GM23248 (cell line): ENCODE results near the gene SLC35G6. TPM values are rescaled to one million over a fixed set of nuclear protein-coding genes. Genes with fewer than 3 reads are reported as not detected.

Experiments used
- DNase-seq: peaks from one replicate; pipeline ENCODE4 v3.0.0-alpha.2; 2015
- H2AFZ ChIP-seq: fragments of 200-600 bp; sonication (generic); 2 replicates; pipeline ENCODE4 v1.6.1; 2016; ENCODE audit warnings: antibody characterized with exemption
- H3F3A ChIP-seq: fragments of 200-600 bp; sonication (generic); 2 replicates; pipeline ENCODE4 v1.6.1; 2016; ENCODE audit warnings: mild to moderate bottlenecking, antibody characterized with exemption, mixed run types; ENCODE audit not compliant: insufficient read depth
- H3K27ac ChIP-seq: fragments of 200-600 bp; sonication (generic); 2 replicates; pipeline ENCODE4 v1.5.1; 2016; ENCODE audit warnings: mild to moderate bottlenecking
- H3K27me3 ChIP-seq: fragments of 200-600 bp; sonication (generic); replicated peaks from 2 replicates; pipeline ENCODE4 v1.6.1; 2016; ENCODE audit warnings: mild to moderate bottlenecking; ENCODE audit not compliant: insufficient read depth
- H3K36me3 ChIP-seq: fragments of 200-600 bp; sonication (generic); 2 replicates; pipeline ENCODE4 v1.6.1; 2016; ENCODE audit warnings: low read depth, mild to moderate bottlenecking
- H3K4me1 ChIP-seq: fragments of 200-600 bp; sonication (generic); 2 replicates; pipeline ENCODE4 v1.6.1; 2016; ENCODE audit warnings: mild to moderate bottlenecking; ENCODE audit not compliant: insufficient read depth
- H3K4me2 ChIP-seq: fragments of 200-600 bp; sonication (generic); one replicate; pipeline ENCODE4 v1.6.1; 2016; ENCODE audit warnings: mild to moderate bottlenecking; ENCODE audit not compliant: unreplicated experiment
- H3K4me3 ChIP-seq: fragments of 200-600 bp; sonication (generic); 2 replicates; pipeline ENCODE4 v1.5.1; 2016; ENCODE audit warnings: mild to moderate bottlenecking
- H3K79me2 ChIP-seq: fragments of 200-600 bp; sonication (generic); 2 replicates; pipeline ENCODE4 v1.6.1; 2016; ENCODE audit warnings: mild to moderate bottlenecking; ENCODE audit not compliant: insufficient read depth
- H3K9ac ChIP-seq: fragments of 200-600 bp; sonication (generic); 2 replicates; pipeline ENCODE4 v1.6.1; 2016; ENCODE audit warnings: mild to moderate bottlenecking
- H3K9me2 ChIP-seq: fragments of 200-600 bp; sonication (generic); 2 replicates; pipeline ENCODE4 v1.6.1; 2016; ENCODE audit warnings: mixed run types, mild to moderate bottlenecking, moderate library complexity; ENCODE audit not compliant: insufficient read depth
- H3K9me3 ChIP-seq: fragments of 200-600 bp; sonication (generic); one replicate; pipeline ENCODE4 v1.6.1; 2017; ENCODE audit warnings: low read depth
- H4K20me1 ChIP-seq: fragments of 200-600 bp; sonication (generic); 2 replicates; pipeline ENCODE4 v1.6.0; 2016; ENCODE audit not compliant: insufficient read depth
- EZH2 ChIP-seq: fragments of 200-600 bp; sonication (generic); IDR thresholded peaks from 2 replicates; pipeline ENCODE4 v1.6.1; 2018; ENCODE audit warnings: antibody characterized with exemption, mild to moderate bottlenecking; ENCODE audit not compliant: insufficient read depth, poor library complexity, severe bottlenecking
- EZH2phosphoT487 ChIP-seq: fragments of 200-600 bp; sonication (generic); IDR thresholded peaks from 2 replicates; pipeline ENCODE4 v1.6.1; 2018; ENCODE audit warnings: antibody characterized with exemption, moderate library complexity, mild to moderate bottlenecking, low read depth; ENCODE audit not compliant: insufficient read depth
- WGBS, 2 experiments: methylation state at CpG; one replicate each; pipeline ENCODE4 v1.1.6; 2015 to 2017; ENCODE audit warnings: low lambda C conversion rate in 2 of 2, low coverage in 1 of 2; ENCODE audit errors: missing lambda C conversion rate in 2 of 2; 5-methylcytosine and 5-hydroxymethylcytosine counted together
- in situ Hi-C: fragments of 300-500 bp; cut with MboI; formaldehyde crosslinking; loops from 2 replicates; pipeline ENCODE4 v1.15.0; 2020
- polyA plus RNA-seq: library from polyadenylated mRNA; unstranded; fragments of >200 nt; fragmentation: Nextera tagmentation; extraction: Ambion mirVana; gene quantifications from 2 replicates; pipeline ENCODE4 v1.2.1, GENCODE V29; 2016
- total RNA-seq: library from RNA; depleted of rRNA; stranded (reverse); fragments of >200 nt; shearing (Covaris generic); gene quantifications from 2 replicates; pipeline ENCODE4 v1.2.3, GENCODE V29; 2014; rRNA removed

The SLC35G6 gene
- total and polyA plus RNA-seq, 2 experiments from 2014 or later = 0.14 TPM; not detected in 1

DNA sequence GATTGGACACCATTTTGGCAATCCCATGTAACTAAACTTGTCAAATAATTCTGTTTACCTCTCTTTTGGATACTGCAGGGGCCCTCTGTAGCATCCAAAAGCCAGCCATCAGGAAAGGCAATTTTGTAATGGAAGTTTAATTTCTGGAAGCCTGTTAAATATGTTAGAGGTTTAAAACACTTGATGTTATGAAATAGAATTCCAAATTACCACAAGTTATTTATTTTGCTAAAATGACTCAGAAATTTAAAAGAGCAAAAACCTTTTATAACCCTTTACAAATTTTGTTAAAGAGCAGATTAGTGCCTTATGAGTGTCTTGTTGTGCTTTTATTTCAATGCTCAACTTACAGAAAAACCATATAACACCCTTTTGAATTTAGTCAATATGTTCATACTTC lies 47.6 kb downstream of the SLC35G6 start:
- Histone ChIP-seq H3K27ac (no peak overlapping the region), H3K4me1 (no peaks in the 10 kb centered on the region), H3K9me3 (peaks cover 5% of the 10 kb centered on the region), H2AFZ (no peak overlapping the region), H3K9ac (no peak overlapping the region), H3F3A (no peaks in the 10 kb centered on the region), H3K4me3 (no peak overlapping the region), H3K79me2 (no peaks in the 10 kb centered on the region), H3K9me2 (no peaks in the 10 kb centered on the region), H3K4me2 (no peak overlapping the region), H3K36me3 (no peaks in the 10 kb centered on the region), H3K27me3 (no peaks in the 10 kb centered on the region), H4K20me1 (no peaks in the 10 kb centered on the region)
- TF ChIP-seq EZH2 = no peak
- no peak for TF ChIP-seq EZH2phosphoT487
- DNase-seq = no peak
- in situ Hi-C loops = no loop called here

DNA sequence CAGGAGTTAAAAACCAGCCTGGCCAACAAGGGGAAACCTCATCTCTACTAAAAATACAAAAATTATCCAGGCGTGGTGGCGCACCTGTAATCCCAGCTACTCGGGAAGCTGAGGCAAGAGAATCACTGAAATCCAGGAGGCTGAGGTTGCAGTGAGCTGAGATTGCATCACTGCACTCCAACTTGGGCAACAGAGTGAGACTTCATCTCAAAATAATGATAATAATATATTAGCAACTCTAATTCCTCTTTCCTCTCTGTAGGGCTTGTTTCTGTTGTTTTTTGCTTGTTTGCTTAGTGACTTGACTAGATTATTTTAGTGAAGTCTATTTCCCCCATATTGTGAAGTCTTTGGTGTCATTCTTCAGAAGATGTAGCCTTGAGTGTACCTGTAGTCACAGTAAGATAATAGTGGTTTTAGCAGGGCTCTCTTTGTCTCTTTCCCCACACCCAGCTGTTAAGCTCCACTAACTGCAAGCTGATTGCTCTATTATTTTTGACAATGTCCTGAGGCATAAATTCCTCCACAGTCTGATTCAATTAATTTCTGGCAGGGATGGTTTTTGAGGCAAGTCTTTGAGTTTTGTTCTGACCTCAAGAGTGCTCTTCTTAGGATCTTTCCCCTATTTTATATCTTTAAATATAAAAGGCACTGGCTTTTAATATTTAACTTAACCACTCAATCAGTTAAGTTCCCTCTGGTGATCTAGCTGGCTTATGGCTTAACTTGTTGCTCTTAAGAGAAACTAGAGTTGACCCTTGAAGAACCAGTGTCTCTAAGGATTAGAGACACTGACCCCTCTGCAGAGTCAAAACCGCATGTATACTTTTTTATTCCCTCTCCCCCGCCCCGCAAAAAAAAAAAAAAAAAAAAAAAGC lies 49.0 kb downstream of the SLC35G6 start:
- in situ Hi-C loops = no loop called here
- 56 to 66% methylated on average over 4 to 6 of the region's 6 CpGs for WGBS, 2 experiments
- Histone ChIP-seq H3K9me3 (peaks cover 5% of the 10 kb centered on the region), H3K79me2 (no peaks in the 10 kb centered on the region), H3K36me3 (no peaks in the 10 kb centered on the region), H3K27ac (no peak overlapping the region), H2AFZ (no peak overlapping the region), H3K4me2 (no peak overlapping the region), H3F3A (no peaks in the 10 kb centered on the region), H3K9ac (no peak overlapping the region), H3K4me1 (no peaks in the 10 kb centered on the region), H3K9me2 (no peaks in the 10 kb centered on the region), H4K20me1 (no peaks in the 10 kb centered on the region), H3K4me3 (no peak overlapping the region), H3K27me3 (no peaks in the 10 kb centered on the region)
- DNase-seq = no peak
- TF ChIP-seq EZH2phosphoT487 = no peak
- no peak for TF ChIP-seq EZH2

Other genes with a start within 250 kb of the SLC35G6 start
Only the 30 nearest of the 40 such genes appear.
- not detected in 2 replicates for gene SLC2A4, start 199.7 kb upstream of the SLC35G6 start, total RNA-seq
- 0.08 TPM in 1 of 2 replicates, not detected in the other for gene SLC2A4, start 199.7 kb upstream of the SLC35G6 start, polyA plus RNA-seq
- 0.22 TPM in 1 of 2 replicates, not detected in the other for gene YBX2, start 186.8 kb upstream of the SLC35G6 start, total RNA-seq
- gene YBX2, start 186.8 kb upstream of the SLC35G6 start, polyA plus RNA-seq = not detected in 2 replicates
- 869 and 956 TPM in 2 replicates for gene EIF5A, start 173.8 kb upstream of the SLC35G6 start, total RNA-seq
- gene EIF5A, start 173.8 kb upstream of the SLC35G6 start, polyA plus RNA-seq = 998 and 1,047 TPM in 2 replicates
- gene GPS2, start 166.1 kb upstream of the SLC35G6 start, total RNA-seq = 50.1 and 81.3 TPM in 2 replicates
- gene GPS2, start 166.1 kb upstream of the SLC35G6 start, polyA plus RNA-seq = 53.8 and 59.4 TPM in 2 replicates
- 12.8 and 20.1 TPM in 2 replicates for gene NEURL4, start 152.1 kb upstream of the SLC35G6 start, total RNA-seq
- 2.0 and 2.1 TPM in 2 replicates for gene NEURL4, start 152.1 kb upstream of the SLC35G6 start, polyA plus RNA-seq
- 0.89 and 4.4 TPM in 2 replicates for gene ACAP1, start 144.9 kb upstream of the SLC35G6 start, total RNA-seq
- gene ACAP1, start 144.9 kb upstream of the SLC35G6 start, polyA plus RNA-seq = 15.6 and 15.7 TPM in 2 replicates
- 24.9 and 27.2 TPM in 2 replicates for gene KCTD11, start 129.3 kb upstream of the SLC35G6 start, total RNA-seq
- 15.5 and 16.2 TPM in 2 replicates for gene KCTD11, start 129.3 kb upstream of the SLC35G6 start, polyA plus RNA-seq
- not detected in 2 replicates for gene TMEM95, start 126.3 kb upstream of the SLC35G6 start, total RNA-seq
- gene TMEM95, start 126.3 kb upstream of the SLC35G6 start, polyA plus RNA-seq = not detected in 2 replicates
- 0.43 and 2.7 TPM in 2 replicates for gene TNK1, start 100.4 kb upstream of the SLC35G6 start, total RNA-seq
- gene TNK1, start 100.4 kb upstream of the SLC35G6 start, polyA plus RNA-seq = 1.1 and 1.2 TPM in 2 replicates
- gene PLSCR3, start 86.9 kb upstream of the SLC35G6 start, total RNA-seq = 72.8 and 73.9 TPM in 2 replicates
- 136 and 153 TPM in 2 replicates for gene PLSCR3, start 86.9 kb upstream of the SLC35G6 start, polyA plus RNA-seq
- 18.0 and 59.3 TPM in 2 replicates for gene TMEM256, start 77.3 kb upstream of the SLC35G6 start, total RNA-seq
- gene TMEM256, start 77.3 kb upstream of the SLC35G6 start, polyA plus RNA-seq = 40.1 and 44.2 TPM in 2 replicates
- 8.0 and 9.5 TPM in 2 replicates for gene NLGN2, start 73.6 kb upstream of the SLC35G6 start, total RNA-seq
- 3.3 and 3.5 TPM in 2 replicates for gene NLGN2, start 73.6 kb upstream of the SLC35G6 start, polyA plus RNA-seq
- not detected in 2 replicates for gene SPEM1, start 61.1 kb upstream of the SLC35G6 start, total RNA-seq
- not detected in 2 replicates for gene SPEM1, start 61.1 kb upstream of the SLC35G6 start, polyA plus RNA-seq
- gene SPEM2, start 55.8 kb upstream of the SLC35G6 start, total RNA-seq = not detected in 2 replicates
- not detected in 2 replicates for gene SPEM2, start 55.8 kb upstream of the SLC35G6 start, polyA plus RNA-seq
- not detected in 2 replicates for gene SPEM3, start 52.6 kb upstream of the SLC35G6 start, total RNA-seq
- not detected in 2 replicates for gene SPEM3, start 52.6 kb upstream of the SLC35G6 start, polyA plus RNA-seq
- 3.2 and 7.7 TPM in 2 replicates for gene TMEM102, start 46.0 kb upstream of the SLC35G6 start, total RNA-seq
- 3.4 and 4.3 TPM in 2 replicates for gene TMEM102, start 46.0 kb upstream of the SLC35G6 start, polyA plus RNA-seq
- gene FGF11, start 41.9 kb upstream of the SLC35G6 start, total RNA-seq = not detected in 2 replicates
- 0.22 and 0.36 TPM in 2 replicates for gene FGF11, start 41.9 kb upstream of the SLC35G6 start, polyA plus RNA-seq
- gene CHRNB1, start 36.4 kb upstream of the SLC35G6 start, total RNA-seq = 3.9 and 4.9 TPM in 2 replicates
- 3.5 and 4.2 TPM in 2 replicates for gene CHRNB1, start 36.4 kb upstream of the SLC35G6 start, polyA plus RNA-seq
- gene ZBTB4, start 1.8 kb upstream of the SLC35G6 start, total RNA-seq = 32.9 and 35.9 TPM in 2 replicates
- gene ZBTB4, start 1.8 kb upstream of the SLC35G6 start, polyA plus RNA-seq = 17.7 and 18.2 TPM in 2 replicates
- 45.9 and 46.2 TPM in 2 replicates for gene POLR2A, start 2.9 kb downstream of the SLC35G6 start, total RNA-seq
- 74.1 and 75.7 TPM in 2 replicates for gene POLR2A, start 2.9 kb downstream of the SLC35G6 start, polyA plus RNA-seq
- 21.9 and 34.3 TPM in 2 replicates for gene TNFSF12, start 67.6 kb downstream of the SLC35G6 start, total RNA-seq
- gene TNFSF12, start 67.6 kb downstream of the SLC35G6 start, polyA plus RNA-seq = 14.0 and 18.7 TPM in 2 replicates
- gene TNFSF13, start 77.3 kb downstream of the SLC35G6 start, total RNA-seq = 1.5 TPM in 1 of 2 replicates, not detected in the other
- gene TNFSF13, start 77.3 kb downstream of the SLC35G6 start, polyA plus RNA-seq = 1.4 and 2.0 TPM in 2 replicates
- 82.5 and 111 TPM in 2 replicates for gene SENP3, start 80.5 kb downstream of the SLC35G6 start, total RNA-seq
- gene SENP3, start 80.5 kb downstream of the SLC35G6 start, polyA plus RNA-seq = 1.3 and 1.9 TPM in 2 replicates
- 51.1 and 55.0 TPM in 2 replicates for gene CD68, start 98.2 kb downstream of the SLC35G6 start, total RNA-seq
- 84.5 and 88.1 TPM in 2 replicates for gene CD68, start 98.2 kb downstream of the SLC35G6 start, polyA plus RNA-seq
- gene MPDU1, start 102.4 kb downstream of the SLC35G6 start, total RNA-seq = 127 and 195 TPM in 2 replicates
- gene MPDU1, start 102.4 kb downstream of the SLC35G6 start, polyA plus RNA-seq = 63.2 and 65.9 TPM in 2 replicates
- gene SOX15, start 108.6 kb downstream of the SLC35G6 start, total RNA-seq = 3.9 TPM in 1 of 2 replicates, not detected in the other
- 0.71 and 1.1 TPM in 2 replicates for gene SOX15, start 108.6 kb downstream of the SLC35G6 start, polyA plus RNA-seq
- 44.5 and 57.1 TPM in 2 replicates for gene FXR2, start 133.5 kb downstream of the SLC35G6 start, total RNA-seq
- gene FXR2, start 133.5 kb downstream of the SLC35G6 start, polyA plus RNA-seq = 10.9 and 13.5 TPM in 2 replicates
- gene SAT2, start 146.4 kb downstream of the SLC35G6 start, total RNA-seq = 21.5 and 31.8 TPM in 2 replicates
- gene SAT2, start 146.4 kb downstream of the SLC35G6 start, polyA plus RNA-seq = 41.4 and 43.5 TPM in 2 replicates
- 6.1 TPM in 1 of 2 replicates, not detected in the other for gene SHBG, start 148.7 kb downstream of the SLC35G6 start, total RNA-seq
- 0.96 and 1.0 TPM in 2 replicates for gene SHBG, start 148.7 kb downstream of the SLC35G6 start, polyA plus RNA-seq
- gene ATP1B2, start 169.5 kb downstream of the SLC35G6 start, total RNA-seq = not detected in 2 replicates
- 0.24 TPM in 1 of 2 replicates, not detected in the other for gene ATP1B2, start 169.5 kb downstream of the SLC35G6 start, polyA plus RNA-seq